HG03066 (cell line): ENCODE measurements around the gene SLIT3.
"Not testable (repeated sequence)": the region's sequence is repeated elsewhere in the genome, so short reads cannot be mapped to it uniquely, and the experiment has no call there.

Experiments used
- ATAC-seq: cut with Tn5 transposase; IDR thresholded peaks from one replicate; pipeline ENCODE4 v1.9.1; 2021; ENCODE audit warnings: low read depth; ENCODE audit not compliant: unreplicated experiment

SLIT3 gene

GRCh38 chr5:168638846-168639245 lies 662.1 kb downstream of the SLIT3 start:
- ATAC-seq = not testable (repeated sequence)

- no peak for ATAC-seq
These were observed 663.1 kb downstream of the SLIT3 start for GRCh38 chr5:168637793-168638192.

GRCh38 chr5:168637281-168637680 lies 663.7 kb downstream of the SLIT3 start:
- no peak for ATAC-seq

- ATAC-seq = not testable (repeated sequence)
These were observed 670.0 kb downstream of the SLIT3 start for GRCh38 chr5:168630958-168631357.

GRCh38 chr5:168624850-168625364 lies 676.0 kb downstream of the SLIT3 start:
- ATAC-seq = no peak

GRCh38 chr5:168620807-168621206 lies 680.1 kb downstream of the SLIT3 start:
- ATAC-seq = no peak

- no peak for ATAC-seq
These were observed 686.3 kb downstream of the SLIT3 start for GRCh38 chr5:168614661-168615060.

- no peak for ATAC-seq
These were observed 686.9 kb downstream of the SLIT3 start for GRCh38 chr5:168613996-168614395.

- no peak for ATAC-seq
These were observed 687.5 kb downstream of the SLIT3 start for GRCh38 chr5:168613396-168613795.

GRCh38 chr5:168612996-168613395 lies 687.9 kb downstream of the SLIT3 start:
- no peak for ATAC-seq

- no peak for ATAC-seq
These were observed 688.8 kb downstream of the SLIT3 start for GRCh38 chr5:168612123-168612522.
